ENCODE measurements around the gene OR10H5.

The OR10H5 gene

DNA sequence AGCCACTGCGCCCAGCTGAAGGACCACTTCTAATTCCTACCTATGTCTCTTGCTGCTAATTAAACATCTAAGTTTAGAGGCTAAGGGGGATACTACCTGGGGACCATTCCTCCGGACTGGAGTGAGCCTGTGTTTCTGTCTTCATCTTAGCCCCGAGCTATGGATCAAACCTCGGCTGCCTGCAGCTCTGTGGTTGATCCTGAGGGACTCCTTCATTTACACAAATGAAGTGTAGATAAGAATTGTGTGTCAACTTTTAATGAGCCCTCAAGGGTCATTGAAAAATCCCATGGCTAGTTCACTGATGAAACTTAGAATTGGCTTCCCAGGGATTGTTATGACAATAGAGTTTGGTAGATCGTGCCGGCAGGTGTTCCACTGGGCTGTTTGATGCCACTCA, 59.5 kb downstream of the OR10H5 start:
- Histone ChIP-seq H3K27ac (ENCODE audit: low read depth, low read length) (no peak overlapping the region), H3K36me3 (ENCODE audit: control insufficient read depth, insufficient read depth, low read length) (no peaks in the 10 kb centered on the region), H3K9ac (ENCODE audit: low read depth, low read length) (no peak overlapping the region), H3K27me3 (ENCODE audit: control insufficient read depth, insufficient read depth, low read length) (no peaks in the 10 kb centered on the region), H3K4me3 (ENCODE audit: low read depth, low read length) (no peak overlapping the region), H3K4me1 (ENCODE audit: control insufficient read depth, insufficient read depth, low read length) (no peaks in the 10 kb centered on the region), H3K9me3 (ENCODE audit: control insufficient read depth, insufficient read depth, low read length) (peaks cover 74% of the 10 kb centered on the region)

DNA sequence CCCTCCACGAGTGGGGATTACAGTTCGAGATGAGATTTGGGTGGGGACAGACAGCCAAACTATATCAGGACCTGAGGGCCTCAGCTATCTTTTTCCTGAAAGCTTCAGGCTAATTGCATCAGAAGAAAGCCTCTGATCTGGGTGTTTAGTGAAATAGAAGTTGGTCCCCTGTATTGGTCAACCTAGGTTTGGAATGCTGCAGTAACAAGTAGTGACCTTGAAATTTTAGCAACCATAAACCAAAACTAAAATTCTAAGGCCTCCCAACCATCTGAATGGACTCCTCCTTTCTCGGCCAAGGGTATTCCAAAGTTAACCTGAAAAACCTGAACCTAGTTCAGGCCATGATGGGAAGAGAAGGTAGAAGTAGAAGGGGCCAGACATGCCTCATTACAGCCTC, 62.9 kb downstream of the OR10H5 start:
- Histone ChIP-seq H3K27ac (ENCODE audit: low read depth, low read length) (no peak overlapping the region), H3K4me3 (ENCODE audit: low read depth, low read length) (no peak overlapping the region), H3K27me3 (ENCODE audit: control insufficient read depth, insufficient read depth, low read length) (no peaks in the 10 kb centered on the region), H3K9me3 (ENCODE audit: control insufficient read depth, insufficient read depth, low read length) (peaks cover 73% of the 10 kb centered on the region), H3K4me1 (ENCODE audit: control insufficient read depth, insufficient read depth, low read length) (no peaks in the 10 kb centered on the region), H3K9ac (ENCODE audit: low read depth, low read length) (no peak overlapping the region), H3K36me3 (ENCODE audit: control insufficient read depth, insufficient read depth, low read length) (no peaks in the 10 kb centered on the region)

Data from HUES48 (cell line).